ENCODE results near the gene PET100.

The PET100 gene

DNA sequence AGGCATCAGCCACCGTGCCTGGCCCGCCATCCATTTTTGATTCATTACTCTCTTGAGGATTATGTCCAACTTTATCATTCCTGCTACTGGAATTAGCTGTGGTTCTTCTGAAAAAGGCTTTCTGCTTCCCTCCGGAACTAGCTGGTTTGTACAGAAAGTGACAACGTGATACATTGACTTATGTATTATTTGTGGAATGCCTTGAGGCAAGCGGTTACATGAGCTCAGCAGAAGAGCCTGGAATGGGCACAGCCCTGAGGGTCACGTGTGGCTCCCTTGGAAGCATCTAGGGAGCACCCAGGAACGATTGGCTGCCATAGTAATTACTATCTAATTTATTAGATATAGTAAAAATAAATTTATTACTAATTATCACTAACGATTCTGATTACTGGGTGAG, 24.8 kb downstream of the PET100 start:
- DNase-seq: no peak

GRCh38 chr19:7655581-7655980, 26.0 kb downstream of the PET100 start:
- DNase-seq: no peak

GRCh38 chr19:7657131-7657751, 27.6 kb downstream of the PET100 start:
- DNase-seq: no peak

DNA sequence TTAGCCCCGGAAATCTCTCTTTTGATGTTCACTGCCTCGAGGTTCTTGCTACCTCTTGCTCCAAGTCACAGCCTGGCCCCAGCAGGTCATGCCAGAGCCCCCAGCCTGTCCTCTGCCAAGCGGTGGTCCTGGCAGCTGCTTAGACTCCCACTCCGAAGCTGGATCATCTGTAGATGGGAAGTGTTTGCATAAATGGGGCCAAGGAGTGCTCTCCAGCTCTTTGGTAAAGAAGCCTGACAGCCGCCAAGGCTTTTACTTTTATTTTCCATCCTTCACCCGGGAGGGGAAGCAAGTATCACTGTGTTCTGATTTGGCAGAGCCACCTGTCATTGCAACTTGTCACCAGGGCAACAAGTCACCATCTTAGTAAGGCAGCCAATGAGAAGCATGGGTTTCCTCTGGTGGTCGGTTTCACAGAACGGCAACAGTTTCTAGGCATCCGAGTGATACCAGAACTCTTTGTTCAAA, 28.7 kb downstream of the PET100 start:
- peak; percentile 75 for DNase-seq

GRCh38 chr19:7661744-7662538, 32.3 kb downstream of the PET100 start:
- no peak for DNase-seq

DNA sequence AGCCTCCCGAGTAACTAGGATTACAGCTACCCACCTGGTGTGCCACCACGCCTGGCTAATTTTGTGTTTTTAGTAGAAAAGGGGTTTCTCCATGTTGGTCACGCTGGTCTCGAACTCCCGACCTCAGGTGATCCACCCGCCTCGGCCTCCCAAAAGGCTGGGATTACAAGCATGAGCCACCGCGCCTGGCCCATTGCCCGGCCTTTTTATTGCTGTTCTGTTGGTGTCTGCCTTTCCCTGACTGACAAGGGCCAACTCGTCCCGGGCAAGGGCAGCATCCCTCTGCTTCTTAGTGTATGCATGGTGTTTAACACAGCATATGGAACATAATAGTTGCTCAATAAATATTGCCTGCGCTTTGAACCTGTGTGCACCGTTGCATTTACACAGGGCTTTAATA, 33.1 kb downstream of the PET100 start:
- no peak for DNase-seq

- DNase-seq: no peak
Observed at GRCh38 chr19:7663706-7664105, 34.1 kb downstream of the PET100 start.

GRCh38 chr19:7665076-7665475, 35.5 kb downstream of the PET100 start:
- DNase-seq: no peak

DNA sequence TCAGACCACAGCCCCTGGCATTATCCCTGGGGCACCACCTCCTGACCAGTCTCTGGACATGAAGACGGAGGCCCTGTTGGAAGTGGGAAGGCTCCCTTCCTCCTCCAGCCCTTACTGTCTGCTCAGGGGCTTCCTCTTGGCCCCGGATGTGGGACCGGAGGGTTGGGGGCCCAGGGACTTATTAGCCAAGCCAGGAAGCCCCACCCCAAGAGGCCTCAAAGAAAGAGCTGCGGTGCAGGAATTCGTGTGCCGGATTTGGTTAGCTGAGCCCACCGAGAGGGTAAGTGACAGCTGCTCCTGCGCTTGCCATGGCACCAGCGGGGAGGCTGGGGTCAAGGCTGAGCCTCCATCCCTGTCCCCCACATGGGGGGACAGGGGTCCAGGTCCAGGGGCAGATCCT, 39.2 kb downstream of the PET100 start, which contains the start of gene RETN:
Gene RETN, plus strand, starts transcription at position 208 of the 400 bp plus-strand sequence. CDS start 278 bp downstream, outside the sequence.
- DNase-seq: no peak

DNA sequence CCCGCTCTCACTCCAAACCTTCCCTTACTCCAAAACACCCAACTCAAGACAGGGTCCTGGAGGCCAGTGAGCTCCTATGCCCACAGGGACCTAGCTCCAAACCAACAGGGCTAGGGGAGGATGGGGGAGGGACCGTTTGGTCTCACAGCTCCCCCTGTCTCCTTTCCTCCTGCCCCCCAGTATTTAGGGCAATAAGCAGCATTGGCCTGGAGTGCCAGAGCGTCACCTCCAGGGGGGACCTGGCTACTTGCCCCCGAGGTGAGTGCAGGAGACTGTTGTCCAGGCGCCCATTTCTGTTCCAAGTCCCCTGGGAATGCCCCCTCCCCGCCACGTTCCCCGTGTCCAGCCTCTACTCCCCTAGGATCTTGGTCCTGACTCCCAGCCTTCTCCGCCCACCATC, 40.0 kb downstream of the PET100 start:
- no peak for DNase-seq

GRCh38 chr19:7670150-7670783, 40.7 kb downstream of the PET100 start:
- DNase-seq: no peak

DNA sequence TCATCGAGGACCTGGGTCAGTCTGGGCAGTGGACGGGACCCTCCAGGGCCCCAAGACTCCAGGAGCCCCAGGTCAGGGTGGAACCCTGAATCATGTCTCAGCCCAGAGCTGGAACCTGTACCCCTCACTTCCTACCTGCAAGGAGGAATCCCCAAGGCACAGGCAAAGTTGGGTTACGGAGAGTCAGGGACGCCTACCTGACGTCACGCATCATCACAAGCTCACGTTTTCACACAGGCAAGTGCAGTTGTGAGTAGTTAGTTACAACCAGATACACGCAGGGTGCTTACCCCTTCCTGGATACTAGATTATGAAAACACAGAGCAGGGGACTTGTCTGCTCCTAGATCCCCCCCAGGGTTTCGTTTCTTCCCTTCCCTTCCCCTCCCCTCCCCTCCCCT, 41.2 kb downstream of the PET100 start:
- DNase-seq: no peak

DNA sequence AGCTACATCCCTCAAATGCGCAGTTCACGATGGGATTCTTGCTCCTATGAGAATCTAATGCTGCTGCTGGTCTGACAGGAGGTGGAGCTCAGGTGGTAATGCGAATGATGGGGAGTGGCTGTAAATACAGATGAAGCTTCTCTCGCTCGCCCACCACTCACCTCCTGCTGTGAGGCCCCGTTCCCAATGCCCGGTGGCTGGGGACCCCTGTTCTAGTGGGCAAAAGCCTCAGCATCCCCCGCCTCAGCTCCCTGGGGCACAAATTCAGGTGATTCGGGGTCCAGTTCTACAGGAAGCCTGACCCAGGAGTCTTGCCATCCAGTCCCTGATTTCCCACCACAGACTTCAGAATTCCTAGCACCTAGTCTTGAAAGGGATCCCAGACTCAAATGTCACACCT, 42.9 kb downstream of the PET100 start:
- DNase-seq: no peak

GRCh38 chr19:7674010-7675005, 44.7 kb downstream of the PET100 start:
- DNase-seq: peak; percentile 48

DNA sequence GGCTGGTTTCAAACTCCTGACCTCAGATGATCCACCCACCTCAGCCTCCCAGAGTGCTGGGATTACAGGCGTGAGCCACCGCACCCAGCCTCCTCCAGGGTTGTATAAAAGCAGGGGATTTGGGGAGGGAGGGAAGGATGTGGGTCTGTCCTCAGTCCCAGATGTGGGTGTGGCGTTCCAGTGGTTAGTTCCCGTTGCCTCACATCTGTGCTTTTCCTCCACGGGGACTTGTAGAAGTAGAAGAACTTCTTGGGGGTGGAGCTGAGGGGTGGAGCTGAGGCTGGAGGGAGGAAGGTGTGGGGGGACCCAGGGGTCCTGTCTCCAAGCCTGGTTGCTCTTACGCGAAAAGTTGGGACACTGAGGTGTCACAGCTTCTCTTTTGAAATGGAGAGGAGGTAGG, 46.8 kb downstream of the PET100 start:
- no peak for DNase-seq

- no peak for DNase-seq
Observed at GRCh38 chr19:7676854-7677253, 47.3 kb downstream of the PET100 start, which contains the start of gene MCEMP1. MCEMP1 (plus strand) TSS chr19:7677090; CDS start chr19:7677121, 31 bp downstream.

DNA sequence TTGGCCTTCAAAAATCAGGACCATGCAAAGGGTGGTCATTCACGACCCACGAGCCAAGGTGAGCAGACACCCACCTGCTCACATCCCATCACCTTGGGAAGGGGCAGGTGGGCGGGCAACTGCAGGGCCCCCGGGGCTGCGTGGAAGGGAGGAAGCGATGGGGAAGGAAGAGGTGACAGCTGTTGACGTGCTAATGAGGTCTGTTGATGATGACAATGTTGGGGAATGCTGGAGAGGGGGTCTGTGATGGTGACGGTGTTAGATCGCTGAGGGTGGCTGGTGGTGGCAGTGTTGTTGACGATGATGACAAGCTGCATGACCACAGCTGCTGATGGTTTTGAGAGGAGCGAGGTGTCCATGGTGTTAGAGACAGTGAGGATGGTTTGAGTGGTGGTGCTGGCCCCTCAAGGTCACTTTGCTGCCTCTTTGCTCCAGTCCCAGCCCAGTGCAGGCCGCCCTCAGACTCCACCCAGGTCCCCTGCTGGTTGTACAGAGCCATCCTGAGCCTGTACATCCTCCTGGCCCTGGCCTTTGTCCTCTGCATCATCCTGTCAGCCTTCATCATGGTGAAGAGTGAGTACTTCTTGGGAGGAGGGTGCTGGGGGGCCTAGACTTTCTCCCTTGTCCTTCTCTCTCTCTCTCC, 48.2 kb downstream of the PET100 start:
- DNase-seq: no peak

GRCh38 chr19:7678971-7679751, 49.6 kb downstream of the PET100 start:
- DNase-seq: peak; percentile 82

- DNase-seq: no peak
Observed at GRCh38 chr19:7679771-7680605, 50.4 kb downstream of the PET100 start.
